ENCODE data around the gene EML6.

Gene EML6

GRCh38 chr2:54889053-54889452 lies 165.6 kb downstream of the EML6 start:
- no peak for DNase-seq

- no peak for DNase-seq
These were observed 168.4 kb downstream of the EML6 start for GRCh38 chr2:54891909-54892308.

DNA sequence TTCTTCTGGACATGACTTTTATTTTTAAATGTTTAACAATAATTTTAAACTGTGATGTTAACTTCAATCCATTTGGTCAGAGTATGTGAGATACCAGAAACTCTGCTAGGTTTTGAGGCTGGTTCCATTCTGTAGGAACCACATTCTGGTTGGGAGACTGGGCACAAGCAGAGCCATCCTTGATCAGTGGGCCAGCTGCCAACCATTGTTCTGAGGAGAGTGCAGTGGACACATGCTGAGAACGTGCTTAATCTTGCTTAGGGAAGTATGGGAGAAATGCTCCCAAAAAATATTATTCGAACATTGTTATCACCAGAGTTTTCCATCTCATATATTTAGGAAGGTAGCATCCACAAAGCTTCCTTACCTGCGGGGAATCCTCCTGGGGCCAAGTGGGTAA lies 171.0 kb downstream of the EML6 start:
- no peak for DNase-seq

GRCh38 chr2:54895730-54896129 lies 172.3 kb downstream of the EML6 start:
- DNase-seq = no peak

- no peak for DNase-seq
These were observed 174.2 kb downstream of the EML6 start for GRCh38 chr2:54897420-54898310.

DNA sequence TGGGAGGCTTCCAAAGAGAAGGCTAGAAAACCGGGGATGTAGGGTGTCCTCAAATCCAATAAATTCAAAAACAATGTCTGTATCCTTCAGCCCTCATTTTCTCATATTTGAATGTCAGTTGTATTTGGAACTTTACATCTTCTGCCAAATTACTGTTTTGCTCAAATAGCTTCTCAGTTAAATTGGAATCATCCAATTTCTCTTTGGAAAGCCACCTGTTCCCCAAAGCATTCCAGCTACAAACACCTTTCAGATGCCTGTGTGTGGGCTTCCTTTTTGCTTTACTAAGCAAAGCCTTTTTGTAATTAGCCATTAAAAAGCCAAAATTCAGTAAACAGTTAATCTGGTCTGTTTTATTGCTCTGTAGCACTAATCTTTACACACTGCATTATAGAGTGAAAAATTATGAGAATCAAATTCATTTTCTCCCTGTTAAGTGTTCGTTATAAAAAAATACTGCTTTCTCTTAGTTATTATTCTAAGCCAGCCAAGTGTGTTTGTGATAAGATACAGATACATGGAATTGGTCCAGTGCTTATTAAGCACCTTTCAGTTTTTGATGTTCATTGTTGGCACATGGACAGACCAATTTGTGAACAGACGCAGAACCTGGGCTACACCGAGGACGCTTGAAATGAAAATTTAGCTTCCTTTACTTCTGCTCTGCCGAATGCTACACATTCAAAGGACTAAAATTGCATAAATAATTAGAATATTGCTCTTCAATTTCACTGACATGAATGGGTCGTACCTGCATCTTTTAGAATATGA lies 175.2 kb downstream of the EML6 start:
- DNase-seq = no peak

GRCh38 chr2:54899576-54900200 lies 176.2 kb downstream of the EML6 start:
- DNase-seq = peak; percentile 52 to 53

- no peak for DNase-seq
These were observed 177.9 kb downstream of the EML6 start for GRCh38 chr2:54901224-54901986.

GRCh38 chr2:54902763-54903162 lies 179.3 kb downstream of the EML6 start:
- no peak for DNase-seq

- DNase-seq = peak; percentile 82 to 85
These were observed 180.5 kb downstream of the EML6 start for GRCh38 chr2:54903736-54904554.

DNA sequence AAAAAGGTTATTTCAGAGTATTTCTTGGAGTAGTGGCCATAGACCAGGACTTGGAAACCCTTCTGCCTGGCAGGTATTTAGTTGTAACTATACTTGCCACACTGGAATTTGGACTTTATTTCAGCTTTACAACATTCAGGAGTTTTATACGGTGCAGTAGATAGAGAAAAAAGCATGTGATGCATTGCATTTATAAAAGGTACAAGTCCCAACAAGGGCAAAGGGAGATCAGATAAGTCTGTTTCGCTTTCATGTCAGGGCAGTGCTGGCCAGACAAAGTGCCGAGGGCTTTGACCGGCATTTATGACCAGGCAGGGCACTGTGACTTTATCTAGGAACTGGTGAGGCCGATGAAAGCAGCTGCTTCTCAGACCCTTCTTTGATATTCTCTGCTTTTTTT lies 181.4 kb downstream of the EML6 start:
- DNase-seq = no peak

DNA sequence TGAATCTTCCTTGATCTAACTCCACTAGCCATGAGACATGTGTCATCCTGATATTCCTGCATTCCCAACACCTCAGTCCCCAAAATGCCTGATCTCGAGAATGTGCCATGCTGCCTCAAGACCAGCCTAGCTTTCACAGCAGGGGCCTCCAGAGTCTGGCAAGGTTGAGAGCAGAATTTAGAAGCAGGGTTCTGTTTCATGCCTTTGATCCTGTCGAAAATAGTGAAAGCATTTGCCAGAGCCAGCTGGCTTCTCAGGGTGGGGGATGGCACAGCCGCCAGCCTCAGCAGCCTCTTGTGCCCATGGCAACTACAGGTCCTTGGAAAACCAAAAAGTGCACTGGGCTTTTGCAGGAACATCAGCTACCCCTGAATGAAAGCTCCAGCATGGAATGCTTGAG lies 183.3 kb downstream of the EML6 start:
- no peak for DNase-seq

GRCh38 chr2:54907663-54908062 lies 184.2 kb downstream of the EML6 start:
- DNase-seq = no peak

GRCh38 chr2:54908591-54908990 lies 185.1 kb downstream of the EML6 start:
- DNase-seq = no peak

- no peak for DNase-seq
These were observed 185.5 kb downstream of the EML6 start for GRCh38 chr2:54909001-54909400.

GRCh38 chr2:54912305-54912704 lies 188.8 kb downstream of the EML6 start:
- DNase-seq = no peak

DNA sequence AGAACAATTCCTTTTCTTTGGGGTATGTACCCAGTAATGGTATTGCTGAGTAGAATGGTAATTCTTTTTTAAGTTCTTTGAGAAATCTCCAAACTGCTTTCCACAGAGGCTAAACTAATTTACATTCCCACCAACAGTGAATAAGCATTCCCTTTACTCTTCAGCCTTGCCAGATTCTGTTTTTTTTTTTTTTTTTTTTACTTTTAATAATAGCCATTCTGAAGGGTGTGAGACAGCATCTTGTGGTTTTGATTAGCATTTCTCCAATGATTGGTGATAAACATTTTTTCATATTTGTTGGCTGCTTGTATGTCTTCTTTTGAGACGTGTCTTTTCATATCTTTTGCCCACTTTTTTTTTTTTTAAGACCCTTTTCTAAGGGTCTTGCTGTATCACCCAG lies 189.4 kb downstream of the EML6 start:
- no peak for DNase-seq

DNA sequence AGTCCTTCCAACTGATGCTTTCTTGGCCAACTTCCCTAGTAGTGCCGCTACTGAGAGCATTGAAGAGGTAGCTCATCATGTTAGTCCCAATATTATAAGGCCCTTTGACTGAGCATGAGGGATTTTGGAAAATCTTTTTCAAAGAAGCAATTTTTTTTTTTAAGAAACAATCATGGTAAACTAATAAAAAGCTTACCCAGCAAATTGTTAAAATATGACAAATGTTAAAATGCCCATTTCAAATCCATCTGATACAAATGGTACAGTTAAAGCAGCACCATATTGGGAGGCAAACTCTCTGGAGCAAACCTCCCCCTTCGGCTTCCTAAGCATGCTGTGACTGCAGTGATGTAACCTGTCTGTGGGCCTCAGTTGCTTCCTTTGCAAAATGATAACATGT lies 191.2 kb downstream of the EML6 start:
- no peak for DNase-seq

GRCh38 chr2:54915101-54915500 lies 191.6 kb downstream of the EML6 start:
- DNase-seq = no peak

DNA sequence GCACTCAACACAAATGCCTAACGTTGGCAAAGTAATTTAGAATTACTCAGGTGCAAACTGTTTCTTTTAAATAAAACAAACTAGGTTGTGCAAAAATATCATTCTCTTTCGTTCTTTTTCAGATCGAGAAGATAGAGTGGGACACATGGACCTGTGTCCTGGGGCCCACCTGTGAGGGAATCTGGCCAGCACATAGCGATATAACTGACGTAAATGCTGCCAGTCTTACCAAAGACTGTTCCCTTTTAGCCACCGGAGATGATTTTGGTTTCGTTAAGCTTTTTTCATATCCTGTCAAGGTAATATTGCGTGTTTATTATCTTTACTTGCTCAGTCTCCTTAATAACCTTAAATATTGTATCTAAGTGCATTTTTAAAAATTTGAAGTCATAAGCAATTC lies 193.2 kb downstream of the EML6 start:
- no peak for DNase-seq

GRCh38 chr2:54918647-54919280 lies 195.3 kb downstream of the EML6 start:
- no peak for DNase-seq

- DNase-seq = no peak
These were observed 197.2 kb downstream of the EML6 start for GRCh38 chr2:54920660-54921059.
